Measurements from ENCODE around the gene SSBP3. TPM values are rescaled to one million over a fixed set of nuclear protein-coding genes. Genes with fewer than 3 reads are reported as not detected.
A peak's percentile ranks its signal among the peaks of the same experiment; 100 is the strongest.

Gene SSBP3
- polyA plus RNA-seq (2012; rRNA removed) = 18.0 and 26.2 TPM in 2 replicates
- polyA plus RNA-seq (2012; cell fraction: cytosol; rRNA removed) = 15.6 and 23.2 TPM in 2 replicates
- polyA plus RNA-seq (2012; cell fraction: nucleus; rRNA removed) = 11.7 and 18.1 TPM in 2 replicates

- CTCF ChIA-PET = interaction anchor here (0.8 to 2.3 kb wide), 11 partner anchors 14 to 386 kb away, joined by 3 to 38 read pairs (median 4); partner anchors contain the start of gene ACOT11
- TF ChIP-seq MEF2A (IDR thresholded peaks at IDR 0.05; ENCODE audit: borderline replicate concordance, low read depth) = no peak
- 0 out of 2 replicates have a peak, but pooled peaks have one; percentile 11 for TF ChIP-seq TAF1 (IDR thresholded peaks at IDR 0.05; ENCODE audit: borderline replicate concordance, low read depth, low read length)
- TF ChIP-seq SIN3A (IDR thresholded peaks at IDR 0.05; ENCODE audit: borderline replicate concordance, low read depth, low read length) = 0 out of 2 replicates have a peak, but pooled peaks have one; percentile 38
- TF ChIP-seq USF1 (IDR thresholded peaks at IDR 0.05; ENCODE audit: borderline replicate concordance, low read depth) = no peak
- TF ChIP-seq IRF3 (IDR thresholded peaks at IDR 0.05; ENCODE audit: low read depth, low read length) = peak; percentile 52
- no peak for TF ChIP-seq ZBTB33 (IDR thresholded peaks at IDR 0.05; ENCODE audit: borderline replicate concordance, low read depth)
- TF ChIP-seq FOXM1 (IDR thresholded peaks at IDR 0.05; ENCODE audit: low read depth) = no peak
- TF ChIP-seq MXI1 (IDR thresholded peaks at IDR 0.05; ENCODE audit: low read depth, low read length) = peak; percentile 35; the same call in 1 of the 2 replicates
- peak; percentile 40 for TF ChIP-seq CHD2 (IDR thresholded peaks at IDR 0.05; ENCODE audit: low read length, partially characterized antibody)
- no peak for TF ChIP-seq RCOR1 (IDR thresholded peaks at IDR 0.05; ENCODE audit: low read length)
- TF ChIP-seq GATA2 (CRISPR knock-in tag; IDR thresholded peaks at IDR 0.05) = no peak
- TF ChIP-seq TEAD4 (IDR thresholded peaks at IDR 0.05; ENCODE audit: borderline replicate concordance, insufficient read depth) = no peak
- TF ChIP-seq PBX3 (IDR thresholded peaks at IDR 0.05) = peak; percentile 97
- TF ChIP-seq CTCF (IDR thresholded peaks at IDR 0.05) = peak; percentile 31
Observed at GRCh38 chr1:54406339-54407153, at the start of gene SSBP3. Gene SSBP3 (minus strand): TSS chr1:54406394.

More at GRCh38 chr1:54406339-54407153, at the start of gene SSBP3:
- H3K4me1 ChIP-seq (ENCODE audit: control insufficient read depth in 1 of 2, insufficient read depth in 2 of 2, low read depth in 1 of 2, low read length in 1 of 2) = peaks cover 20 to 41% of the 10 kb centered on the region in 2 experiments
- peak within 1 kb of the TSS; percentile 64 for H3K9ac ChIP-seq
- peaks cover 6 to 14% of the 10 kb centered on the region in 2 experiments for H3K36me3 ChIP-seq (replicated peaks in 1 of 2; ENCODE audit: control insufficient read depth in 1 of 2, insufficient read depth in 2 of 2, low read length in 1 of 2)
- DNase-seq = peak; percentile 99
- H3F3A ChIP-seq (replicated peaks; ENCODE audit: insufficient read depth) = peaks cover 22% of the 10 kb centered on the region
- H3K9me2 ChIP-seq = no peaks in the 10 kb centered on the region
- POLR2A ChIA-PET = interaction anchor here (0.5 to 2.3 kb wide), 12 partner anchors 73 to 285 kb away, joined by 3 to 21 read pairs (median 4); partner anchors contain the start of genes ACOT11, CYB5RL and MRPL37
- H3K4me3 ChIP-seq (ENCODE audit: low read depth in 2 of 2, low read length in 1 of 2) = peak within 1 kb of the TSS; percentile 72 to 84
- H4K20me1 ChIP-seq (ENCODE audit: insufficient read depth) = peaks cover 5% of the 10 kb centered on the region; the same call in 1 of the 2 replicates
- H3K9me3 ChIP-seq = no peaks in the 10 kb centered on the region
- WGBS (ENCODE audit: low lambda C conversion rate) = 2% methylated on average over 18 of the region's 100 CpGs
- H2AFZ ChIP-seq (ENCODE audit: low read depth) = peak within 1 kb of the TSS; percentile 83
- H3K27me3 ChIP-seq (ENCODE audit: insufficient read depth) = no peaks in the 10 kb centered on the region
- peaks cover 28% of the 10 kb centered on the region for H3K79me2 ChIP-seq (ENCODE audit: insufficient read depth)
- peak within 1 kb of the TSS; percentile 96 to 99 for H3K27ac ChIP-seq (ENCODE audit: low read depth in 2 of 2, low read length in 1 of 2)
- peak within 1 kb of the TSS; percentile 99 for H3K4me2 ChIP-seq
